Activated naive CD4-positive, alpha-beta T cell treated with anti-CD3 and anti-CD28 coated beads, Interleukin-2, amount 10 ng/mL, durations not matched to agents 7 days and 5 days (primary cell): ENCODE measurements around the gene LCE1E.

Source experiments
- CTCF ChIA-PET: fragments of 350-600 bp; sonication (Branson Sonifier 250); formaldehyde crosslinking; loops from one replicate; lab custom pipeline; 2021; ENCODE audit warnings: antibody characterized with exemption; lab: Charles Lee
- DNase-seq: peaks from one replicate; pipeline ENCODE4 v3.0.0-alpha.2; 2020
- H3K27ac Mint-ChIP-seq: one replicate; pipeline ENCODE4 v1.8.0; 2021; ENCODE audit warnings: mild to moderate bottlenecking, moderate library complexity, mixed read lengths
- H3K27me3 Mint-ChIP-seq: one replicate; pipeline ENCODE4 v1.8.0; 2021; ENCODE audit warnings: mild to moderate bottlenecking, mixed read lengths
- H3K36me3 Mint-ChIP-seq: one replicate; pipeline ENCODE4 v1.8.0; 2021; ENCODE audit warnings: mixed read lengths
- H3K4me1 Mint-ChIP-seq: one replicate; pipeline ENCODE4 v1.8.0; 2021; ENCODE audit warnings: mixed read lengths
- H3K4me3 Mint-ChIP-seq: one replicate; pipeline ENCODE4 v1.8.0; 2021; ENCODE audit warnings: mild to moderate bottlenecking, moderate library complexity, mixed read lengths
- H3K9me3 Mint-ChIP-seq: one replicate; pipeline ENCODE4 v1.8.0; 2021; ENCODE audit warnings: mixed read lengths

The LCE1E gene

GRCh38 chr1:152760551-152761190 lies 25.4 kb upstream of the LCE1E start:
- Mint-ChIP-seq H3K36me3 (no peaks in the 10 kb centered on the region), H3K27me3 (peaks cover 4% of the 10 kb centered on the region), H3K4me1 (no peaks in the 10 kb centered on the region), H3K9me3 (no peaks in the 10 kb centered on the region), H3K27ac (no peak overlapping the region), H3K4me3 (no peak overlapping the region)
- CTCF ChIA-PET: no interaction called here
- no peak for DNase-seq

GRCh38 chr1:152761609-152762213 lies 24.3 kb upstream of the LCE1E start:
- Mint-ChIP-seq H3K4me1 (no peaks in the 10 kb centered on the region), H3K27me3 (peaks cover 4% of the 10 kb centered on the region), H3K4me3 (no peak overlapping the region), H3K36me3 (no peaks in the 10 kb centered on the region), H3K27ac (no peak overlapping the region), H3K9me3 (no peaks in the 10 kb centered on the region)
- CTCF ChIA-PET: no interaction called here
- DNase-seq: no peak

GRCh38 chr1:152768847-152769533 lies 17.1 kb upstream of the LCE1E start:
- Mint-ChIP-seq H3K4me3 (no peak overlapping the region), H3K4me1 (no peaks in the 10 kb centered on the region), H3K27ac (no peak overlapping the region), H3K36me3 (no peaks in the 10 kb centered on the region), H3K27me3 (no peaks in the 10 kb centered on the region), H3K9me3 (no peaks in the 10 kb centered on the region)
- no peak for DNase-seq
- CTCF ChIA-PET: no interaction called here

- Mint-ChIP-seq H3K36me3 (no peaks in the 10 kb centered on the region), H3K27me3 (no peaks in the 10 kb centered on the region), H3K27ac (no peak overlapping the region), H3K4me1 (no peaks in the 10 kb centered on the region), H3K4me3 (no peak overlapping the region), H3K9me3 (no peaks in the 10 kb centered on the region)
- DNase-seq: no peak
- CTCF ChIA-PET: no interaction called here
Observed at GRCh38 chr1:152770411-152770810, 15.6 kb upstream of the LCE1E start.

- Mint-ChIP-seq H3K4me3 (no peak within 1 kb of the TSS), H3K36me3 (no peaks in the 10 kb centered on the region), H3K27ac (no peak within 1 kb of the TSS), H3K27me3 (peaks cover 3% of the 10 kb centered on the region), H3K9me3 (no peaks in the 10 kb centered on the region), H3K4me1 (no peaks in the 10 kb centered on the region)
- DNase-seq: no peak
- CTCF ChIA-PET: no interaction called here
Observed at GRCh38 chr1:152774875-152775274, 11.2 kb upstream of the LCE1E start, which contains the start of gene LCE1F. LCE1F (plus strand) TSS chr1:152775140; CDS start chr1:152776372, 1,232 bp downstream.

- Mint-ChIP-seq H3K9me3 (no peaks in the 10 kb centered on the region), H3K27me3 (peaks cover 3% of the 10 kb centered on the region), H3K36me3 (no peaks in the 10 kb centered on the region), H3K4me3 (no peak overlapping the region), H3K4me1 (no peaks in the 10 kb centered on the region), H3K27ac (no peak overlapping the region)
- DNase-seq: no peak
- CTCF ChIA-PET: interaction anchor here (2.5 kb wide), 1 partner anchor 12 kb away, joined by 11 read pairs; no protein-coding TSS in a partner anchor
Observed at GRCh38 chr1:152776361-152776760, 9.7 kb upstream of the LCE1E start.

- CTCF ChIA-PET: interaction anchor here (0.7 to 2.5 kb wide), 3 partner anchors 11 to 41 kb away, joined by 3 to 11 read pairs (median 3); no protein-coding TSS in a partner anchor
- Mint-ChIP-seq H3K4me1 (no peaks in the 10 kb centered on the region), H3K27me3 (peaks cover 3% of the 10 kb centered on the region), H3K27ac (no peak overlapping the region), H3K4me3 (no peak overlapping the region), H3K9me3 (no peaks in the 10 kb centered on the region), H3K36me3 (no peaks in the 10 kb centered on the region)
- no peak for DNase-seq
Observed at GRCh38 chr1:152777510-152778137, 8.4 kb upstream of the LCE1E start.

- CTCF ChIA-PET: no interaction called here
- H3K4me1 Mint-ChIP-seq: no peaks in the 10 kb centered on the region
- no peaks in the 10 kb centered on the region for H3K36me3 Mint-ChIP-seq
- no peaks in the 10 kb centered on the region for H3K9me3 Mint-ChIP-seq
- H3K27me3 Mint-ChIP-seq: peaks cover 16% of the 10 kb centered on the region
- DNase-seq: no peak
- H3K4me3 Mint-ChIP-seq: no peak overlapping the region
- no peak overlapping the region for H3K27ac Mint-ChIP-seq
Observed at GRCh38 chr1:152783095-152783494, 3.0 kb upstream of the LCE1E start.

- no peaks in the 10 kb centered on the region for H3K9me3 Mint-ChIP-seq
- no peaks in the 10 kb centered on the region for H3K4me1 Mint-ChIP-seq
- H3K27ac Mint-ChIP-seq: no peak overlapping the region
- CTCF ChIA-PET: no interaction called here
- no peak overlapping the region for H3K4me3 Mint-ChIP-seq
- peaks cover 11% of the 10 kb centered on the region for H3K27me3 Mint-ChIP-seq
- no peak for DNase-seq
- H3K36me3 Mint-ChIP-seq: no peaks in the 10 kb centered on the region
Observed at GRCh38 chr1:152795686-152796085, 9.6 kb downstream of the LCE1E start.

GRCh38 chr1:152796421-152796820 lies 10.4 kb downstream of the LCE1E start, which contains the start of gene LCE1D:
LCE1D (plus strand) TSS chr1:152796721; CDS start chr1:152797795, 1,074 bp downstream.
- CTCF ChIA-PET: no interaction called here
- no peak for DNase-seq
- H3K4me1 Mint-ChIP-seq: no peaks in the 10 kb centered on the region
- no peak within 1 kb of the TSS for H3K4me3 Mint-ChIP-seq
- H3K27ac Mint-ChIP-seq: no peak within 1 kb of the TSS
- H3K36me3 Mint-ChIP-seq: no peaks in the 10 kb centered on the region
- H3K9me3 Mint-ChIP-seq: no peaks in the 10 kb centered on the region
- H3K27me3 Mint-ChIP-seq: peaks cover 12% of the 10 kb centered on the region

- DNase-seq: no peak
- CTCF ChIA-PET: no interaction called here
- H3K27me3 Mint-ChIP-seq: peaks cover 26% of the 10 kb centered on the region
- no peak overlapping the region for H3K4me3 Mint-ChIP-seq
- H3K9me3 Mint-ChIP-seq: no peaks in the 10 kb centered on the region
- no peak overlapping the region for H3K27ac Mint-ChIP-seq
- H3K36me3 Mint-ChIP-seq: no peaks in the 10 kb centered on the region
- no peaks in the 10 kb centered on the region for H3K4me1 Mint-ChIP-seq
Observed at GRCh38 chr1:152801333-152801732, 15.3 kb downstream of the LCE1E start.

GRCh38 chr1:152806576-152806975 lies 20.5 kb downstream of the LCE1E start, which contains the start of gene LCE1C:
LCE1C (minus strand) TSS chr1:152806651; CDS start chr1:152805478, 1,173 bp downstream.
- CTCF ChIA-PET: no interaction called here
- Mint-ChIP-seq H3K27me3 (peaks cover 18% of the 10 kb centered on the region), H3K27ac (peak within 1 kb of the TSS; percentile 4), H3K36me3 (no peaks in the 10 kb centered on the region), H3K4me1 (no peaks in the 10 kb centered on the region), H3K4me3 (no peak within 1 kb of the TSS), H3K9me3 (no peaks in the 10 kb centered on the region)
- DNase-seq: no peak

- CTCF ChIA-PET: no interaction called here
- H3K27ac Mint-ChIP-seq: no peak overlapping the region
- no peak for DNase-seq
- H3K27me3 Mint-ChIP-seq: peaks cover 13% of the 10 kb centered on the region
- H3K9me3 Mint-ChIP-seq: no peaks in the 10 kb centered on the region
- H3K4me1 Mint-ChIP-seq: no peaks in the 10 kb centered on the region
- no peak overlapping the region for H3K4me3 Mint-ChIP-seq
- H3K36me3 Mint-ChIP-seq: no peaks in the 10 kb centered on the region
Observed at GRCh38 chr1:152811050-152811449, 25.0 kb downstream of the LCE1E start.

GRCh38 chr1:152811671-152812070 lies 25.6 kb downstream of the LCE1E start, which contains the start of gene LCE1B:
LCE1B (plus strand) TSS chr1:152811971; CDS start chr1:152812447, 476 bp downstream.
- no peaks in the 10 kb centered on the region for H3K36me3 Mint-ChIP-seq
- no peaks in the 10 kb centered on the region for H3K9me3 Mint-ChIP-seq
- CTCF ChIA-PET: no interaction called here
- H3K4me1 Mint-ChIP-seq: no peaks in the 10 kb centered on the region
- H3K4me3 Mint-ChIP-seq: no peak within 1 kb of the TSS
- peaks cover 9% of the 10 kb centered on the region for H3K27me3 Mint-ChIP-seq
- no peak within 1 kb of the TSS for H3K27ac Mint-ChIP-seq
- DNase-seq: no peak
